ENCODE results near the gene SLC38A4. TPM values are rescaled to one million over a fixed set of nuclear protein-coding genes. Genes with fewer than 3 reads are reported as not detected.

Gene SLC38A4, protein sequence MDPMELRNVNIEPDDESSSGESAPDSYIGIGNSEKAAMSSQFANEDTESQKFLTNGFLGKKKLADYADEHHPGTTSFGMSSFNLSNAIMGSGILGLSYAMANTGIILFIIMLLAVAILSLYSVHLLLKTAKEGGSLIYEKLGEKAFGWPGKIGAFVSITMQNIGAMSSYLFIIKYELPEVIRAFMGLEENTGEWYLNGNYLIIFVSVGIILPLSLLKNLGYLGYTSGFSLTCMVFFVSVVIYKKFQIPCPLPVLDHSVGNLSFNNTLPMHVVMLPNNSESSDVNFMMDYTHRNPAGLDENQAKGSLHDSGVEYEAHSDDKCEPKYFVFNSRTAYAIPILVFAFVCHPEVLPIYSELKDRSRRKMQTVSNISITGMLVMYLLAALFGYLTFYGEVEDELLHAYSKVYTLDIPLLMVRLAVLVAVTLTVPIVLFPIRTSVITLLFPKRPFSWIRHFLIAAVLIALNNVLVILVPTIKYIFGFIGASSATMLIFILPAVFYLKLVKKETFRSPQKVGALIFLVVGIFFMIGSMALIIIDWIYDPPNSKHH
- polyA plus RNA-seq (2011; rRNA removed) (7.4 and 9.2 TPM in 2 replicates), polyA minus RNA-seq (2011; rRNA and poly(A)+ RNA removed) (2.4 and 2.5 TPM in 2 replicates)

DNA sequence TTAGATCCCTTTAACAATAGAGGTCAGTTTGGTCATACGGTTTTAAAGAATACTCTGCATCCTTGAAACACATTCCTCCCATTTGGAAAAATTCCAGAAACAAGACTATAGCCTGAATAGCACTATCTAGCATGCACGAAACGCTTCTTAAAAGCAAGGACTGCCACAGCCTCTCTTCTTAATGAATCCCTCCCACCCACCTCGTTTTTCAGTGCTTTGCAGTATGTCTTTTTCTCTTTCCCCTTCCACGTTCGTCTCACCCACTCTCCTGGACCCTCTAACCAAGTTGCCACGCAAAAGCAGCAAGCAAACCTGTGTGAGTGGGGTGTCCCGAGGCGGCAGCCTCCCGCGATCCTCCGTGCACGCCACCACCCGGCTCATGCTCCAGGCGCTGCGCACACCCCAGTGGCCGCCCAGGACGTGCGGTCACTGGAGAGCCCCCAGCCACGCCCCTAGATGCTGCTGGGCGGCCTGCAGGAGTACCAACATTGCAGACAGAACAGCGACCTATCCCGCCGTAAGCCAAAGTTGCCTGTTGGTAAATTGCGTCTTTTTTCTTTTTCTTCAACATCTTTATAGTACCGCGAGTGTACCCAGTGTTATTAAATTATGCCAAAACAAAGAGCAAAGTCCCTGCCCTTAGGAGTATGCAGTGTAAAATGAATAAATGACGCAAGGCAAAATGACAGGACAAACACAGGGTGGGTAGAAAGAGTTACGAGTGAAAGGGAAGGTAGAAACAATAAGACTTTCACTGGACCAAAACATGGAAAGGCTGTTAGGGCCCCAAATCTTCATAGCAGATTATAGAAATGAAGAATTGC lies at the start of gene SLC38A4:
Gene SLC38A4, minus strand, starts transcription at position 407 of the 824 bp plus-strand sequence. CDS start 32,926 bp downstream, outside the sequence.
- DNase-seq (ENCODE audit: low read depth) = peak; percentile 9
- TF ChIP-seq, protein P1, sequence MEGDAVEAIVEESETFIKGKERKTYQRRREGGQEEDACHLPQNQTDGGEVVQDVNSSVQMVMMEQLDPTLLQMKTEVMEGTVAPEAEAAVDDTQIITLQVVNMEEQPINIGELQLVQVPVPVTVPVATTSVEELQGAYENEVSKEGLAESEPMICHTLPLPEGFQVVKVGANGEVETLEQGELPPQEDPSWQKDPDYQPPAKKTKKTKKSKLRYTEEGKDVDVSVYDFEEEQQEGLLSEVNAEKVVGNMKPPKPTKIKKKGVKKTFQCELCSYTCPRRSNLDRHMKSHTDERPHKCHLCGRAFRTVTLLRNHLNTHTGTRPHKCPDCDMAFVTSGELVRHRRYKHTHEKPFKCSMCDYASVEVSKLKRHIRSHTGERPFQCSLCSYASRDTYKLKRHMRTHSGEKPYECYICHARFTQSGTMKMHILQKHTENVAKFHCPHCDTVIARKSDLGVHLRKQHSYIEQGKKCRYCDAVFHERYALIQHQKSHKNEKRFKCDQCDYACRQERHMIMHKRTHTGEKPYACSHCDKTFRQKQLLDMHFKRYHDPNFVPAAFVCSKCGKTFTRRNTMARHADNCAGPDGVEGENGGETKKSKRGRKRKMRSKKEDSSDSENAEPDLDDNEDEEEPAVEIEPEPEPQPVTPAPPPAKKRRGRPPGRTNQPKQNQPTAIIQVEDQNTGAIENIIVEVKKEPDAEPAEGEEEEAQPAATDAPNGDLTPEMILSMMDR (IDR thresholded peaks at IDR 0.05; ENCODE audit: insufficient read depth, low read depth, low read length) = peak; percentile 32
- Histone ChIP-seq H3K4me3 (ENCODE audit: low read depth, low read length) (peak within 1 kb of the TSS; percentile 45), H3K36me3 (ENCODE audit: control insufficient read depth, insufficient read depth, low read length) (no peaks in the 10 kb centered on the region), H3K27me3 (ENCODE audit: control insufficient read depth, insufficient read depth, low read length) (peaks cover 4% of the 10 kb centered on the region; the same call in 1 of the 2 replicates)
- CTCF ChIA-PET = no interaction called here
- POLR2A ChIA-PET = no interaction called here

- H3K4me3 ChIP-seq (ENCODE audit: low read depth, low read length) = no peak overlapping the region
- H3K27me3 ChIP-seq (ENCODE audit: control insufficient read depth, insufficient read depth, low read length) = no peaks in the 10 kb centered on the region
- DNase-seq (ENCODE audit: low read depth) = no peak
- ChIA-PET CTCF (interaction anchor here (0.6 to 1.6 kb wide), 2 partner anchors 9 to 12 kb away, joined by 3 to 7 read pairs; no protein-coding TSS in a partner anchor), POLR2A (no interaction called here)
- H3K36me3 ChIP-seq (ENCODE audit: control insufficient read depth, insufficient read depth, low read length) = no peaks in the 10 kb centered on the region
- TF ChIP-seq, protein P1 (IDR thresholded peaks at IDR 0.05; ENCODE audit: insufficient read depth, low read depth, low read length) = no peak
Observed at GRCh38 chr12:46875095-46875494, 49.3 kb upstream of the SLC38A4 start.

DNA sequence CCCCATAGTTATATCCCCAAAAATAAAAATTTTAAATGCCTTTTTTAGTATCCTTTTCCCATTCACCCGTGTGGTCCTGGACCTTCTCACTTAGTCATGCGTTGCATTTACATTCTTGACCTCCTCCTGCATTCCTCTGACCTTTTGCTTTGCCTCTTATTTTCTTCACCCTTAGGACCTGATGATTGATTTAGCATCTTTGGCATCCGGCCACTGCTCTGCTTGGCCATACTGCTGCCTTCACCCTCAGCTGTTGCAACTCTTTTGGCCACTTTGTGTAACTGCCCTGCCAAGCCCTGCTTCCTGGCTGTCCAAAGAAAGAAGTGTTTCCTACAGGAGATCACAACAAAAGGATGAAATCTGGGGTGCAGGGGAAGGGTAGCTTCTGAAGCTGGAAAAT lies 48.8 kb upstream of the SLC38A4 start:
- no peak for DNase-seq (ENCODE audit: low read depth)
- no peaks in the 10 kb centered on the region for H3K36me3 ChIP-seq (ENCODE audit: control insufficient read depth, insufficient read depth, low read length)
- H3K27me3 ChIP-seq (ENCODE audit: control insufficient read depth, insufficient read depth, low read length) = no peaks in the 10 kb centered on the region
- TF ChIP-seq, protein P1 (IDR thresholded peaks at IDR 0.05; ENCODE audit: insufficient read depth, low read depth, low read length) = no peak
- POLR2A ChIA-PET = no interaction called here
- H3K4me3 ChIP-seq (ENCODE audit: low read depth, low read length) = no peak overlapping the region
- CTCF ChIA-PET = interaction anchor here (1.6 kb wide), 1 partner anchor 13 kb away, joined by 7 read pairs; no protein-coding TSS in a partner anchor

DNA sequence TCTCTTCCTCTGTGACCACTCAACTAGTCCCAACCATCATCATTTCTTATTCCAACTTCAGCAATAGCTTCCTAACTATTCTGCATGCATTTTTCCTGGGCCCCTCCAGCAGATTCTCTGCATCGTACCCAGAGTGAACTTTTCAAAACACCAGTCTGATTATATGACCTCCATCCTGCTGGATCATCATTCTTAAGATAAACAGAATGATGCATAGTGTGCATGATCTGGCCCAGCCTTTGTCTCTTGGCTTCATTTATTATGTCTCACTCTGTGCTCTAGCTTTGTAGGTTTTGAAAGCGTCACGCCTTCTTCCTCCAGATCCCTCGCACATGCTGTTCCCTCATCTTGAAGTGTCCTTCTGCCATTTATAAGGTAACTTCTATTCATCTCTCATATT lies 46.3 kb upstream of the SLC38A4 start:
- CTCF ChIA-PET = interaction anchor here (1.3 kb wide), 1 partner anchor 13 kb away, joined by 4 read pairs; no protein-coding TSS in a partner anchor
- Histone ChIP-seq H3K27me3 (ENCODE audit: control insufficient read depth, insufficient read depth, low read length) (no peaks in the 10 kb centered on the region), H3K36me3 (ENCODE audit: control insufficient read depth, insufficient read depth, low read length) (no peaks in the 10 kb centered on the region), H3K4me3 (ENCODE audit: low read depth, low read length) (no peak overlapping the region)
- DNase-seq (ENCODE audit: low read depth) = no peak
- POLR2A ChIA-PET = interaction anchor here (0.6 kb wide), 1 partner anchor 116 kb away, joined by 3 read pairs; no protein-coding TSS in a partner anchor
- TF ChIP-seq, protein P1 (IDR thresholded peaks at IDR 0.05; ENCODE audit: insufficient read depth, low read depth, low read length) = no peak
